Lower lobe of right lung (tissue), 2 donors: ENCODE measurements around the gene JAM3. TPM values are rescaled to one million over a fixed set of nuclear protein-coding genes. Genes with fewer than 3 reads are reported as not detected.
A peak's percentile ranks its signal among the peaks of the same experiment; 100 is the strongest.

Experiments
- ATAC-seq, 2 donors: fragments of 200-7000 bp; cut with Tn5 transposase; one replicate each; pipeline ENCODE4 v1.9.1; 2020 to 2022; ENCODE audit warnings: mild to moderate bottlenecking in 2 of 2, moderate library complexity in 2 of 2
- DNase-seq: peaks from one replicate; pipeline ENCODE4 v3.0.0-alpha.2; 2020
- H3K27ac ChIP-seq: fragments of 200-600 bp; one replicate; pipeline ENCODE4 v1.8.0; 2022
- H3K27me3 ChIP-seq: fragments of 200-600 bp; one replicate; pipeline ENCODE4 v1.8.0; 2022; ENCODE audit warnings: low read depth
- H3K36me3 ChIP-seq: fragments of 200-600 bp; one replicate; pipeline ENCODE4 v1.8.0; 2022; ENCODE audit warnings: mild to moderate bottlenecking
- H3K4me1 ChIP-seq: fragments of 200-600 bp; one replicate; pipeline ENCODE4 v1.8.0; 2022
- H3K4me3 ChIP-seq: fragments of 200-600 bp; one replicate; pipeline ENCODE4 v1.8.0; 2022; ENCODE audit warnings: mild to moderate bottlenecking
- H3K9me3 ChIP-seq: fragments of 200-600 bp; one replicate; pipeline ENCODE4 v1.8.0; 2022
- intact Hi-C: fragments of 100-400 bp; cut with DNase I; formaldehyde crosslinking; loops from one replicate; pipeline ENCODE4 v1.11.0; 2022
- total RNA-seq: library from RNA; stranded (reverse); fragmentation: NEBNext Ultra II Directional; extraction: Animal tissue kit (Norgen Biotek cat#: 25700); gene quantifications from one replicate; pipeline ENCODE4 v1.2.1, GENCODE V29; 2021
- TF ChIP-seq, protein P1 (sequence below): fragments of 200-600 bp; IDR thresholded peaks from one replicate; pipeline ENCODE4 v1.8.0; 2022; ENCODE audit warnings: antibody characterized with exemption, mild to moderate bottlenecking
- donor health status: DM: no; HTN: yes; CAD: no; lungs with severe emphysema.

The JAM3 gene
- total RNA-seq, 1 donor from 2014 or later = 32.1 TPM

- ATAC-seq (no peak), DNase-seq (no peak)
- no peaks in the 10 kb centered on the region for H3K9me3 ChIP-seq
- intact Hi-C loops = no loop called here
- H3K27me3 ChIP-seq = peaks cover 10% of the 10 kb centered on the region
- H3K27ac ChIP-seq = no peak overlapping the region
- peaks cover 5% of the 10 kb centered on the region for H3K4me1 ChIP-seq
- no peak overlapping the region for H3K4me3 ChIP-seq
- H3K36me3 ChIP-seq = no peaks in the 10 kb centered on the region
- TF ChIP-seq, protein P1, sequence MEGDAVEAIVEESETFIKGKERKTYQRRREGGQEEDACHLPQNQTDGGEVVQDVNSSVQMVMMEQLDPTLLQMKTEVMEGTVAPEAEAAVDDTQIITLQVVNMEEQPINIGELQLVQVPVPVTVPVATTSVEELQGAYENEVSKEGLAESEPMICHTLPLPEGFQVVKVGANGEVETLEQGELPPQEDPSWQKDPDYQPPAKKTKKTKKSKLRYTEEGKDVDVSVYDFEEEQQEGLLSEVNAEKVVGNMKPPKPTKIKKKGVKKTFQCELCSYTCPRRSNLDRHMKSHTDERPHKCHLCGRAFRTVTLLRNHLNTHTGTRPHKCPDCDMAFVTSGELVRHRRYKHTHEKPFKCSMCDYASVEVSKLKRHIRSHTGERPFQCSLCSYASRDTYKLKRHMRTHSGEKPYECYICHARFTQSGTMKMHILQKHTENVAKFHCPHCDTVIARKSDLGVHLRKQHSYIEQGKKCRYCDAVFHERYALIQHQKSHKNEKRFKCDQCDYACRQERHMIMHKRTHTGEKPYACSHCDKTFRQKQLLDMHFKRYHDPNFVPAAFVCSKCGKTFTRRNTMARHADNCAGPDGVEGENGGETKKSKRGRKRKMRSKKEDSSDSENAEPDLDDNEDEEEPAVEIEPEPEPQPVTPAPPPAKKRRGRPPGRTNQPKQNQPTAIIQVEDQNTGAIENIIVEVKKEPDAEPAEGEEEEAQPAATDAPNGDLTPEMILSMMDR = peak; percentile 20
These were observed 22.9 kb upstream of the JAM3 start for GRCh38 chr11:134045799-134046635.

- intact Hi-C loops = no loop called here
- no peaks in the 10 kb centered on the region for H3K36me3 ChIP-seq
- no peaks in the 10 kb centered on the region for H3K9me3 ChIP-seq
- H3K4me1 ChIP-seq = peaks cover 5% of the 10 kb centered on the region
- H3K4me3 ChIP-seq = no peak overlapping the region
- peak overlapping the region; percentile 28 for H3K27ac ChIP-seq
- TF ChIP-seq, protein P1 = no peak
- DNase-seq = no peak
- no peak for ATAC-seq
- peaks cover 10% of the 10 kb centered on the region for H3K27me3 ChIP-seq
These were observed 22.0 kb upstream of the JAM3 start for GRCh38 chr11:134046681-134047449.

DNA sequence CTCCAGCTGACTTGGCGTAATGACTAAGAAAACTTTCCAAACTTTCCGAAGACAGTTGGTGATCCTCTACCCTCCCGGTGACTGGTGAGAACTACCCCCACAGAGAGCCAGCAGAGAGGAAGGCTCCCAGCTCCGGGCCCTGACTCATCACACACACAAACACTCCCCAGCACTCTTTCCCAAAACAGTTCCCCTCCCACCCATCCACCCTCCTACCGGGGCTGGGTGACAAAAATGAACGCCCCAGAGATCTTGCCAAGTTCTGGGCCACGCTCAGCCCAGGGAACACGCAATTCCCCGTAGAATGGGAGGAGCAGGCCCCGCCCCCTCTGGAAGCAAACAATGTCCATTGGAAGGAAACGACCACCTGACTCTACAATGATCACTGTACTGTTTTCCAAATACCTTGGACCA lies 21.3 kb upstream of the JAM3 start:
- DNase-seq (no peak), ATAC-seq (peak; percentile 39 to 49)
- no peaks in the 10 kb centered on the region for H3K9me3 ChIP-seq
- peaks cover 5% of the 10 kb centered on the region for H3K4me1 ChIP-seq
- intact Hi-C loops = no loop called here
- no peak overlapping the region for H3K4me3 ChIP-seq
- TF ChIP-seq, protein P1 = no peak
- peak overlapping the region; percentile 28 for H3K27ac ChIP-seq
- peaks cover 10% of the 10 kb centered on the region for H3K27me3 ChIP-seq
- no peaks in the 10 kb centered on the region for H3K36me3 ChIP-seq

DNA sequence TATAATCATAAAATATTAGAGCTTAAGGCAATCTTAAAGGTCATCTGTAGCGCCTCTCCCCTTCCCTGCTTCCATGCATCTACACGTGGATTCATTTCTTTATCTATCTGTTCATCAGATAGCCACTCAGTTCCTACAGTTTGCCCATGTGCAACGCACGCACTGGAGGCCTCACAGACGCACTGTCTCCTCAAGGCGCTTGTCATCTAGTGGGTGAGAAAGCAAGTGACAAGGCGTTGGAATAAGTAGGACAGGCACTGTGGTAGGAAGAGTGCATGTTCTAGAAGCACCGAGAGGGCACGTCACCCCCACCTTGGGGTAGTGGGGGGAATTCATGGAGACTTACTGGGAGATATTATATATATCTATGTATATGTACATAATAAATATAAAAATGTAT lies 20.8 kb upstream of the JAM3 start:
- Histone ChIP-seq H3K27ac (no peak overlapping the region), H3K4me3 (no peak overlapping the region), H3K27me3 (peaks cover 10% of the 10 kb centered on the region), H3K4me1 (peaks cover 5% of the 10 kb centered on the region), H3K36me3 (no peaks in the 10 kb centered on the region), H3K9me3 (no peaks in the 10 kb centered on the region)
- ATAC-seq = no peak
- TF ChIP-seq, protein P1 = no peak
- no peak for DNase-seq
- intact Hi-C loops = no loop called here

DNA sequence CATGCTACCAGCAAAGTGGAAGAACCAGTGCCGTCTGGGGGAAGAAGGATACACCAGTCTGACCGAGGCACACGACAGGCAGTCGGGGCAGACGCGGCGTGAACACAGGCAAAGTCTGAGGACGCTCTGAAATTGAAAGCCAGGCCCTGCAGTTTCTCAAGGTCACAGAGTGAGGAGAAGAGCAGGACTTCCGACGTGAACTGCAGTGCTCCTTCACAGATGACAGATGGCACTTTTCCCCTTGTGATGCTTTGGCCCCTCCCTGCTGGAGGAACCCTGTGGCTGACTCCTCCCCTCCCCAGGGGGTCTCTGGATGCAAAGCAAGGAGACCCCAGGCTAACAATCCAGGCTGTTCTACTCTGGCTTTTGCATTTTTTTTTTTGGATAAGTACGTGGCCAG lies 19.6 kb upstream of the JAM3 start:
- peaks cover 5% of the 10 kb centered on the region for H3K4me1 ChIP-seq
- intact Hi-C loops = no loop called here
- no peak overlapping the region for H3K4me3 ChIP-seq
- ATAC-seq = no peak
- TF ChIP-seq, protein P1 = no peak
- H3K27ac ChIP-seq = no peak overlapping the region
- peaks cover 10% of the 10 kb centered on the region for H3K27me3 ChIP-seq
- no peak for DNase-seq
- H3K36me3 ChIP-seq = no peaks in the 10 kb centered on the region
- no peaks in the 10 kb centered on the region for H3K9me3 ChIP-seq
